Fibroblast of peridontal ligament (primary cell): ENCODE data around the gene GSN.

Source experiments
- DNase-seq: peaks from one replicate; pipeline ENCODE4 v3.0.0-alpha.2; 2010; ENCODE audit errors: extremely low read depth

Gene GSN

GRCh38 chr9:121267689-121268597 lies at the start of gene GSN:
TSS of gene GSN (plus strand) at chr9:121268162. CDS start at chr9:121301972, 33,810 bp downstream.
- peak; percentile 64 for DNase-seq

DNA sequence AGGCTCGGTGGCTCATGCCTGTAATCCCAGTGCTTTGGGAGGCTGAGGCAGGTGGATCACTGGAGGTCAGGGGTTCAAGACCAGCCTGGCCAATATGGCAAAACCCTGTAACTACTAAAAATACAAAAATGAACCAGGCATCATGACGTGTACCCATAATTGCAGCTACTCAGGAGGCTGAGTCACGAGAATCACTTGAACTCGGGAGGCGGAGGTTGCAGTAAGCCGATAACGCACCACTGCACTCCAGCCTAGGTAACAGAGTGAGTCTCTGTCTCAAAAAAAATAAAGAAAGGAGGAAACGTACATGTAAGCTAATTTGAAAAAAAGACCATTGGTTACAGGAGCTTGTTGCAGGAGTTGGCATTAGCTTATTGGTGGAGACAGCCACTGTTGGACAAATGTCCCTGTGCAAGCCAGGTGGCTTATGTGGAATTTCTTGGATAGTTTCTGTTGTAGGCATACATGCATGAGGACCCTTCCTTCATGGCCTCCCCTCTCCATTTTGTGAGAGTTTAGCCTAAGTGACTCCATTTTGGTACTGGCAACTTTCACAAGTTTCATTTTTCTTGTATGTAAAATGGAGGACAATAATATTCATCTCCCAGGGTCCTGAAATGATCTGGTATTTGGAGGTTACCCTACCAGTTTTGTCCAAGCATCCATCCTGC lies 49.5 kb upstream of the GSN start:
- DNase-seq, result no peak

DNA sequence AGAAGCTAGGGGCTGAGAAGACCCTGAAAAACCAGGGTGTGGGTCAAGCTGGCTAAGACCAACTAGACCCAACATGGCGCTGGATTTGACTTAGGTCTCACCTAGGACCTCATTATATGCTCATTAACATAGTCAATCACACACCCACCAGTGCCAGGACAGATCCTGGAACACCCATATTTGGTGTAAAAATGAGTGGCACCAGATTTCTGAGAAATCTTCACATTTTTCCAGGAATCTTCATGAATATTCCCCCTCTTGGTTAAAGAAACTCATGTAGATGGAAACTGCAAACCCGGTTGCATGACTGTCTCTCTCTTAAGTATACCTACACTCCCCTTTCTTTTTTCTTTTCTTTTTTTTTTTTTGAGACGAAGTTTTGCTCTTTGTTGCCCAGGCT lies 48.4 kb upstream of the GSN start:
- no peak for DNase-seq

DNA sequence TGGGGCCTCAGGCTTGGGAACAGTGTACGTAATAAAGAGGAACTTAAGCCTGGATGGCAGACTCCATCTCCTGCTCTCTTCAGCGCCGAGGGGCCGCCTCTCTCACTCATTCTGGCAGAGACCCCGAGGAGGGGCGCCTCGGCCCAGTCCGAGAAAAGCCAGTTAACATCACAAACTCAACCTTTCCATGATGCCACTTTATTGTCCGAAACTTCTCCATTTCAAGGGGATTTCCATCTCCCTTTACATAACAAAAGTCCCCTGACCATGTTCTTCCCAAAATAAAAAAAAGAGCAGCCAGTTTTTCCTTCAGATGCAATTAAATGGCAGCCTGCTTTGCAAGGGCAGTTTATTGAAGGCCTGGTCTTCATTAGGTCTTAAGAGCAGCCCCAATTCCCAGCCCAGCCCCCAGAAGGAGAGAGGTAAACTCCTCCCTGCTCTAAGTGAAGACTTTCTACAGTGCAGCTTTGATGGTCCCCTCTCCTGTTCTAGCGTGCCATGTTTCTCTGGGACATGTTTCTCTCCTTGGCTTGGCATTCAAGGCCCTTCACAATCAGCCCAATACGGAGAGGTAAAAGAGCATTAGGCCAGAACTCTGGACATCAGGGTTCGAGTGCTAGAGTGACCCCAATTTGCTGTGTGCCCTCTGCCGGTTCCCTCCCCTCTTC lies 46.8 kb upstream of the GSN start:
- no peak for DNase-seq

- no peak for DNase-seq
Measured at GRCh38 chr9:121221664-121222055, 46.3 kb upstream of the GSN start.

DNA sequence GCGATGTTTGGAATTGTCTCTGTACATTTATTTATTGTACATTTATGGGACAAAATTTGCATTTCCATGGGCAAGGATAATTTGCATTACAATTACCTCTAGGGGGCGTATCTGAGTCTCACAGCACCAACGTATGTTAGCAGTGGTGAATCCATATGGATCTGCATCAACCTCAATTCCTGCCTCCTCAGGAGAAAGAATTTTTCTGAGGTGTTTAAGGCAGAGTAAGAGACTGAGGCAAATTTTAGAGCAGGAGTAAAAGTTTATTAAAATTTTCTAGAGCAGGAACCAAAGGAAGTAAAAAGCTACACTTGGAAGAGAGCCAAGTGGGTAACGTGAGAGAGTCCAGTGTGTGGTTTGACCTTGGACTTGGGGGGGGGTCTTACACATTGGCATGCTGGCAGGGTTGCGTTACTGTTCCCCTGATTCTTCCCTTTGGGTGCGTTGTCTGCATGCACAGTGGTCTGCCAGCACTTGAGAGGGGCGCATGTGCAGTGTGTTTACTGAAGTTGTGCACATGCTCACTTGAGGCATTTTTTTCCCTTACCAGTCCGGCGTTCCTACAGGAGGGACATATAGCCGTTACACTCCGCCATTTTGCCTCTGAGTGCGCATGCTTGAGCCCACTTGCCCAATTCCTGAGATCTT lies 45.3 kb upstream of the GSN start:
- DNase-seq, result peak; percentile 74

DNA sequence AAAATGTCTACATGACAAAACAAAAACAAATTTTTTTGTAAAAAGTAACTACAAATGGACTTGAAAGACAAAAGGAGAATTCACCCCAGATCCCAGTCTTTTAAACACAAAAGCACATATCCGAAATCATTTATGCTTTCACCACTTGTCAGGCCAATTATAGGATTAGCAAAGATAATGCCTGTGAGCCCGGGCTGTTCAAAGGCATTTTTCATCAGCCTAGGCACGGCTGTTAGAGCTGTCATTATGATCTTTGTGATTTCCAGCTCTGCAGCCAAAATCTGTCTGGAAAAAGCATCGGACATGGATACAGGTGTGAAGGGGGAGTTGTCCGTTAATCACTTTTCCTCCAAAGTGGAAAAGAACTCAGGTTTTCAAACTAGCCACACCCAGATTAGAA lies 42.7 kb upstream of the GSN start:
- no peak for DNase-seq

GRCh38 chr9:121226175-121226574 lies 41.8 kb upstream of the GSN start:
- no peak for DNase-seq

DNA sequence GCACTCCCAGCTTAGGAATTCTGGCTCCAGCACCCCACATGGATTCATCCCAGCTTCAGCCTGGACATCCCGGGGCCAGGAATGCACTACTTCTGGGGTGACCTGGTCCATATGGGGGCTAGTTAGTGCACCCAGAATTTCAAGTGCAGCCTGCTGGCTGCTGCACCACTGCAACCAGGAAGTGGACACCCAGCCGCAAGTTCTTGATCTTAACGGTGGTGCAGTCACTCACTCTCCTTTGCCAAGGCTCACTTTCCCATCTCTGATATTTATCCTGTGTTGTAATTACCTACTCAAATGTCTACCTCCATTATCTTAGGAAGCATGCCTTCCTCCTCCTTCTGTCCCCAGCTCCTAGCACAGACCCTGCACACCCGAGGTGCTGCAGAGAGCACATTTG lies 40.1 kb upstream of the GSN start:
- no peak for DNase-seq

- DNase-seq, result no peak
Measured at GRCh38 chr9:121230256-121230655, 37.7 kb upstream of the GSN start.

GRCh38 chr9:121232251-121232650 lies 35.7 kb upstream of the GSN start:
- DNase-seq, result no peak

- peak; percentile 20 for DNase-seq
Measured at GRCh38 chr9:121233906-121234831, 33.8 kb upstream of the GSN start.

GRCh38 chr9:121234832-121235161 lies 33.2 kb upstream of the GSN start:
- no peak for DNase-seq

GRCh38 chr9:121235512-121235911 lies 32.5 kb upstream of the GSN start:
- DNase-seq, result no peak

DNA sequence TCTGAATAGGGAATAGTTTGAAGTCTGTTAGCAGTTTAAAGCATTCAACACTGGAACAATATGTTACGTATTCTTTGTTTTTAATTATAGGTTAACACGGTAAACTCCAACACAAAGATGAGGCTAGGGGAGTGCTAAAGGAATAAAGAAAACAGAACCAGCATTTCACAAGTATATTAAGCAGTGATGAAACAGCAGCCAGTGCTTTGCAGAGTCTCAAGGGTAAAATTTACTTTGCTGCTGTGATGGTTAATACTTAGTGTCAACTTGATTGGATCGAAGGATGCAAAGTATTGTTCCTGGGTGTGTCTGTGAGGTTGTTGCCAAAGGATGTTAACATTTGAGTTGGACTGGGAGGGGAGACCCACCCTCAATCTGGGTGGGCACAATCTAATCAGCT lies 30.0 kb upstream of the GSN start:
- no peak for DNase-seq

- peak; percentile 57 for DNase-seq
Measured at GRCh38 chr9:121239071-121239470, 28.9 kb upstream of the GSN start.

DNA sequence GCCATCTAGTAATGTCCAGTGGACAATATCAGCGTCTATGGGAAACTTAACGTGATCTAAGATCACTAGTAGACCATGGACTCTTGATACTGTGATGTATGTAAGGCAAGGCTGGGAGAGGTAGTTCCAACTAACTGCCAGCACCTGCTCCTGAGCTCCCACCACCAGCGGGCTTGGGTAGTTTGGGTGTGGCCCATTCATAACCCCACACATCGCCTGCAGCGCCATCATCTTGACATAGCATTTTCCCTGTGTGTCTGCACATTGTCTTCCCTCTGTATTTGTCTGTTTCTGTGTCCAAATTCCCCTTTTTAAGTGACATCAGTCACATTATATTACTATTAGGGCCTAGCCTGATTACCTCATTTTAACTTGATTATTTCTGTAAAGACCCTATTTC lies 28.1 kb upstream of the GSN start:
- DNase-seq, result no peak

DNA sequence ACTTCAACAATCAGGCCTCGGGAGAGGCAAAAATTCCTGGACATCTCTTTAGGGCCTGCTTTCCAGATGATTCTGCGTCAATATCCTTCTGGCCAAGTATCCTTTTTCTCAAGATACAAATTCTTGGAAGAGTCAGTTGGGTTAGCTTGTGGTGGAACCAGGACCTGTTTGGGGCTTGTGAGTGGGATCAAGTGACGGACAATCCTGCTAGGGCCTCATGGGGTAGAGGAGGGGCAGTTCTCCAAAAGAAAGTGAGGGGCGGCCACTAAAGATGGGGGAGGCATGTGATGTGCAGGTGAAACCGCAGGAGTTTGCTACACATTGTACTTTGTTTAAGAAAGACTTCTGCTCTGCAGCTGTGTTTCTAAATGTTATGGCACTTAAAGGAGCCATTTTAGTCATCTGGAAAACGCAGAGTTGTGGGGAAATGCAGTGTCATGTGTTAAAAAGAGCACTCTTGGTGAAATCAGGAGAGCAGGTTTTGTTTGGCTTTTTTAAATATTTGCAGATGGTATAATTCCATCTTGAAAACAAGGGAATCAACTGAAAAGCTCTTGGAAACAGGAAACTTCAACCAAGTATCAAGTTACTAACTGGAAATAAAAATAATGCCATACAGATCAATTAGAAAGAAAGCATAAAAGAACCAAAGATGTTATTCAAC lies 27.4 kb upstream of the GSN start:
- DNase-seq, result peak; percentile 91

DNA sequence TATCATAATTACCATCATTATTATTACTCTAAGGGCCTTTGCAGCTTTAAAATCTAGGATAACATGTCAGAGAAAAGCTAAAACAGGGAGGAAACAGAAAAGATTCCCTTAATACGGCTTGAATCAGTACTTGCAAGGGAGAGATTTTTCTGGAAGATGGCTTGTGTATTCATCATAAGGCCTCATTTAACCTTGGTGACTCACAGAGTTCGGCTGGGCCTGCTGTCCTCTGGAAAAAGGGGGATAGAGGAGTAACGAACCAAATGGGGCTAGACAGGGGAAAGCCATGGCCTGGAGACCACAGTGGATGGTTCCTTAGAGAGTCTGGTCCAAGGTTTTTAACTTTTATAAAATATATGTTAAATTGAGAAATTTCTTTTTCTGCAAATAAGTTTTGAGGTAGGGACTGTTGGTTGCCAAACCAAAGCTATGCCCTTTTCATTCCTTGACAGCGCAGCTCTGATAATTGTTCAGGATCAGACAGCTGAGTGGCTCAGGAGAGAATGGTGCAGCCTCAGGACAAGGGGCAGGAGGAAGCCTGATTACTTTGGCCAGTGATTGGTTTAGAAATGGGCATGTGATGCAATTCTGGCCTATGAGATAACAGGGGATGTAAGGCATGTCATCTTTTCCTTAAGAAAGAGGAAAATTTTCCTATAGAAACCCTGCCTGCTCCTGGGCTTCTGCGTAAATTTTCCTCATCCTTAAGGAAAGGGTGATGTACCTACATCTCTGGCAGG lies 25.6 kb upstream of the GSN start:
- peak; percentile 78 for DNase-seq

GRCh38 chr9:121242959-121243346 lies 25.0 kb upstream of the GSN start:
- no peak for DNase-seq
